ENCODE measurements around the gene DIRAS3. TPM values are rescaled to one million over a fixed set of nuclear protein-coding genes. Genes with fewer than 3 reads are reported as not detected.

The DIRAS3 gene
- total and polyA plus RNA-seq, 2 donors (not counting 1 experiment from before 2014, with no cell fraction given) = 1.5 to 6.5 TPM

- Histone ChIP-seq H2AFZ (ENCODE audit: low read length) (no peak overlapping the region), H3K4me3 (replicated peaks in 1 of 4; ENCODE audit: control extremely low read depth in 1 of 4, insufficient read depth in 1 of 4, low read depth in 3 of 4, low read length in 4 of 4) (no peak overlapping the region), H3K27me3 (ENCODE audit: control insufficient read depth, insufficient read depth, low read length) (no peaks in the 10 kb centered on the region), H3K4me1 (ENCODE audit: control insufficient read depth, extremely low read depth, insufficient read depth, low read length) (no peaks in the 10 kb centered on the region), H4K20me1 (ENCODE audit: control insufficient read depth, extremely low read depth, insufficient read depth, low read length) (no peaks in the 10 kb centered on the region), H3K36me3 (ENCODE audit: control insufficient read depth, insufficient read depth, low read length) (no peaks in the 10 kb centered on the region), H3K9ac (ENCODE audit: insufficient read depth, low read length) (no peak overlapping the region), H3K79me2 (ENCODE audit: control insufficient read depth, insufficient read depth, low read length) (no peaks in the 10 kb centered on the region), H3K4me2 (ENCODE audit: extremely low read depth, insufficient read depth, low read length) (no peak overlapping the region), H3K27ac (ENCODE audit: insufficient read depth, low read length) (no peak overlapping the region), H3K9me3 (ENCODE audit: control insufficient read depth, insufficient read depth, low read depth, low read length) (no peaks in the 10 kb centered on the region)
- DNase-seq (ENCODE audit: low read depth in 2 of 2) = no peak
- no peak for TF ChIP-seq EZH2 (IDR thresholded peaks at IDR 0.05; ENCODE audit: low read length, missing control alignments)
- TF ChIP-seq CTCF (conservative IDR thresholded peaks at IDR 0.05 in 1 of 2, IDR thresholded peaks at IDR 0.05 in 1 of 2; ENCODE audit: low read depth in 1 of 2, low read length in 2 of 2) = no peak
Observed at GRCh38 chr1:68047659-68048026, 2.8 kb downstream of the DIRAS3 start.

- TF ChIP-seq EZH2 (IDR thresholded peaks at IDR 0.05; ENCODE audit: low read length, missing control alignments) (no peak), CTCF (conservative IDR thresholded peaks at IDR 0.05 in 1 of 2, IDR thresholded peaks at IDR 0.05 in 1 of 2; ENCODE audit: low read depth in 1 of 2, low read length in 2 of 2) (no peak)
- DNase-seq (ENCODE audit: low read depth in 2 of 2) = no peak
- no peak overlapping the region for H2AFZ ChIP-seq (ENCODE audit: low read length)
Observed at GRCh38 chr1:68046885-68047658, 3.4 kb downstream of the DIRAS3 start.

GRCh38 chr1:68046423-68046822, 4.0 kb downstream of the DIRAS3 start:
- H3K4me1 ChIP-seq (ENCODE audit: control insufficient read depth, extremely low read depth, insufficient read depth, low read length) = no peaks in the 10 kb centered on the region
- H3K27ac ChIP-seq (ENCODE audit: insufficient read depth, low read length) = no peak overlapping the region
- no peak overlapping the region for H3K9ac ChIP-seq (ENCODE audit: insufficient read depth, low read length)
- H3K9me3 ChIP-seq (ENCODE audit: control insufficient read depth, insufficient read depth, low read depth, low read length) = no peaks in the 10 kb centered on the region
- no peak for DNase-seq (ENCODE audit: low read depth in 2 of 2)
- no peak overlapping the region for H3K4me3 ChIP-seq (replicated peaks in 1 of 4; ENCODE audit: control extremely low read depth in 1 of 4, insufficient read depth in 1 of 4, low read depth in 3 of 4, low read length in 4 of 4)
- no peaks in the 10 kb centered on the region for H3K79me2 ChIP-seq (ENCODE audit: control insufficient read depth, insufficient read depth, low read length)
- H3K27me3 ChIP-seq (ENCODE audit: control insufficient read depth, insufficient read depth, low read length) = no peaks in the 10 kb centered on the region
- H3K36me3 ChIP-seq (ENCODE audit: control insufficient read depth, insufficient read depth, low read length) = no peaks in the 10 kb centered on the region
- no peak overlapping the region for H2AFZ ChIP-seq (ENCODE audit: low read length)
- TF ChIP-seq EZH2 (IDR thresholded peaks at IDR 0.05; ENCODE audit: low read length, missing control alignments) (no peak), CTCF (conservative IDR thresholded peaks at IDR 0.05 in 1 of 2, IDR thresholded peaks at IDR 0.05 in 1 of 2; ENCODE audit: low read depth in 1 of 2, low read length in 2 of 2) (no peak)
- no peaks in the 10 kb centered on the region for H4K20me1 ChIP-seq (ENCODE audit: control insufficient read depth, extremely low read depth, insufficient read depth, low read length)
- no peak overlapping the region for H3K4me2 ChIP-seq (ENCODE audit: extremely low read depth, insufficient read depth, low read length)

More at GRCh38 chr1:68046885-68047658, 3.4 kb downstream of the DIRAS3 start:
- no peak overlapping the region for H3K4me3 ChIP-seq (replicated peaks in 1 of 4; ENCODE audit: control extremely low read depth in 1 of 4, insufficient read depth in 1 of 4, low read depth in 3 of 4, low read length in 4 of 4)
- no peak overlapping the region for H3K4me2 ChIP-seq (ENCODE audit: extremely low read depth, insufficient read depth, low read length)
- H3K9ac ChIP-seq (ENCODE audit: insufficient read depth, low read length) = no peak overlapping the region
- no peaks in the 10 kb centered on the region for H3K4me1 ChIP-seq (ENCODE audit: control insufficient read depth, extremely low read depth, insufficient read depth, low read length)
- no peaks in the 10 kb centered on the region for H4K20me1 ChIP-seq (ENCODE audit: control insufficient read depth, extremely low read depth, insufficient read depth, low read length)
- no peak overlapping the region for H3K27ac ChIP-seq (ENCODE audit: insufficient read depth, low read length)
- no peaks in the 10 kb centered on the region for H3K9me3 ChIP-seq (ENCODE audit: control insufficient read depth, insufficient read depth, low read depth, low read length)
- no peaks in the 10 kb centered on the region for H3K27me3 ChIP-seq (ENCODE audit: control insufficient read depth, insufficient read depth, low read length)
- H3K79me2 ChIP-seq (ENCODE audit: control insufficient read depth, insufficient read depth, low read length) = no peaks in the 10 kb centered on the region
- no peaks in the 10 kb centered on the region for H3K36me3 ChIP-seq (ENCODE audit: control insufficient read depth, insufficient read depth, low read length)

Measured in fibroblast of lung (primary cell).